ENCODE measurements around the gene ADGRL3. TPM values are rescaled to one million over a fixed set of nuclear protein-coding genes. Genes with fewer than 3 reads are reported as not detected.

The ADGRL3 gene
- total RNA-seq, 4 donors from 2014 or later, result 0.67 to 4.6 (median 1.6) TPM

GRCh38 chr4:61934198-61934597, 734.1 kb downstream of the ADGRL3 start:
- Histone ChIP-seq H3K9me3 (no peaks in the 10 kb centered on the region), H3K36me3 (no peaks in the 10 kb centered on the region), H3K27ac (no peak overlapping the region), H3K27me3 (no peaks in the 10 kb centered on the region), H3K4me1 (no peaks in the 10 kb centered on the region), H3K4me3 (replicated peaks in 1 of 3) (no peak overlapping the region)
- intact Hi-C loops (cut with DNase I), result no loop called here
- TF ChIP-seq POLR2A (IDR thresholded peaks at IDR 0.05) (no peak), CTCF (IDR thresholded peaks at IDR 0.05) (no peak)
- no peak for DNase-seq

GRCh38 chr4:61938250-61938846, 738.2 kb downstream of the ADGRL3 start:
- H3K9me3 ChIP-seq, result no peaks in the 10 kb centered on the region
- H3K4me1 ChIP-seq, result no peaks in the 10 kb centered on the region
- no peaks in the 10 kb centered on the region for H3K27me3 ChIP-seq
- H3K36me3 ChIP-seq, result no peaks in the 10 kb centered on the region
- intact Hi-C loops (cut with DNase I), result no loop called here
- DNase-seq, result no peak
- no peak overlapping the region for H3K4me3 ChIP-seq (replicated peaks in 1 of 3)
- 94 to 96% methylated on average over 5 of the region's 5 CpGs for WGBS, 2 donors
- no peak overlapping the region for H3K27ac ChIP-seq
- TF ChIP-seq POLR2A (IDR thresholded peaks at IDR 0.05) (no peak), CTCF (IDR thresholded peaks at IDR 0.05) (no peak)

GRCh38 chr4:61950625-61951024, 750.5 kb downstream of the ADGRL3 start:
- no peaks in the 10 kb centered on the region for H3K36me3 ChIP-seq
- no peak overlapping the region for H3K4me3 ChIP-seq (replicated peaks in 1 of 3)
- whole genome bisulfite sequencing, 2 donors, result 87 to 97% methylated on average over 2 of the region's 2 CpGs
- no peak overlapping the region for H3K27ac ChIP-seq
- H3K9me3 ChIP-seq, result no peaks in the 10 kb centered on the region
- intact Hi-C loops (cut with DNase I), result no loop called here
- H3K27me3 ChIP-seq, result no peaks in the 10 kb centered on the region
- no peaks in the 10 kb centered on the region for H3K4me1 ChIP-seq
- no peak for TF ChIP-seq POLR2A (IDR thresholded peaks at IDR 0.05)
- TF ChIP-seq CTCF (IDR thresholded peaks at IDR 0.05), result no peak
- no peak for DNase-seq

GRCh38 chr4:61953386-61953785, 753.3 kb downstream of the ADGRL3 start:
- no peaks in the 10 kb centered on the region for H3K4me1 ChIP-seq
- H3K27me3 ChIP-seq, result no peaks in the 10 kb centered on the region
- no peak for DNase-seq
- H3K36me3 ChIP-seq, result no peaks in the 10 kb centered on the region
- no peaks in the 10 kb centered on the region for H3K9me3 ChIP-seq
- H3K27ac ChIP-seq, result no peak overlapping the region
- no peak for TF ChIP-seq CTCF (IDR thresholded peaks at IDR 0.05)
- TF ChIP-seq POLR2A (IDR thresholded peaks at IDR 0.05), result no peak
- intact Hi-C loops (cut with DNase I), result no loop called here
- no peak overlapping the region for H3K4me3 ChIP-seq (replicated peaks in 1 of 3)

GRCh38 chr4:61958591-61958990, 758.5 kb downstream of the ADGRL3 start:
- no peak overlapping the region for H3K27ac ChIP-seq
- H3K4me3 ChIP-seq (replicated peaks in 1 of 3), result no peak overlapping the region
- no peak for DNase-seq
- WGBS, 2 donors, result 89 to 97% methylated on average over 1 of the region's 1 CpG
- no peaks in the 10 kb centered on the region for H3K36me3 ChIP-seq
- no peak for TF ChIP-seq POLR2A (IDR thresholded peaks at IDR 0.05)
- no peak for TF ChIP-seq CTCF (IDR thresholded peaks at IDR 0.05)
- no peaks in the 10 kb centered on the region for H3K4me1 ChIP-seq
- intact Hi-C loops (cut with DNase I), result no loop called here
- H3K27me3 ChIP-seq, result no peaks in the 10 kb centered on the region
- no peaks in the 10 kb centered on the region for H3K9me3 ChIP-seq

Measured in thyroid gland (tissue), 4 donors.